Nephron (organoid): Measurements from ENCODE around the gene MACROD2.

Experiments used
- H3K27ac Mint-ChIP-seq, 3 experiments: 2 replicates each; pipeline ENCODE4 v1.8.0; 2020; ENCODE audit warnings: mixed read lengths in 3 of 3, mild to moderate bottlenecking in 2 of 3, moderate library complexity in 1 of 3
- H3K27me3 Mint-ChIP-seq: 2 replicates; pipeline ENCODE4 v1.8.0; 2021; ENCODE audit warnings: low read depth, mild to moderate bottlenecking, moderate library complexity, mixed read lengths
- H3K36me3 Mint-ChIP-seq: 2 replicates; pipeline ENCODE4 v1.8.0; 2020; ENCODE audit warnings: low read depth, mixed read lengths
- H3K4me1 Mint-ChIP-seq: 2 replicates; pipeline ENCODE4 v1.8.0; 2020; ENCODE audit warnings: mixed read lengths
- H3K4me3 Mint-ChIP-seq, 3 experiments: 2 replicates each; pipeline ENCODE4 v1.8.0; 2020; ENCODE audit warnings: mild to moderate bottlenecking in 3 of 3, mixed read lengths in 3 of 3, moderate library complexity in 2 of 3
- H3K9me3 Mint-ChIP-seq: 2 replicates; pipeline ENCODE4 v1.8.0; 2020; ENCODE audit warnings: mixed read lengths
- TF ChIP-seq, protein P1 (sequence below), 3 experiments: fragments of 200-600 bp; sonication (generic); IDR thresholded peaks; one replicate each; pipeline ENCODE4 v1.5.0; 2021; ENCODE audit warnings: antibody characterized with exemption in 3 of 3; ENCODE audit not compliant: unreplicated experiment in 3 of 3

MACROD2 gene

DNA sequence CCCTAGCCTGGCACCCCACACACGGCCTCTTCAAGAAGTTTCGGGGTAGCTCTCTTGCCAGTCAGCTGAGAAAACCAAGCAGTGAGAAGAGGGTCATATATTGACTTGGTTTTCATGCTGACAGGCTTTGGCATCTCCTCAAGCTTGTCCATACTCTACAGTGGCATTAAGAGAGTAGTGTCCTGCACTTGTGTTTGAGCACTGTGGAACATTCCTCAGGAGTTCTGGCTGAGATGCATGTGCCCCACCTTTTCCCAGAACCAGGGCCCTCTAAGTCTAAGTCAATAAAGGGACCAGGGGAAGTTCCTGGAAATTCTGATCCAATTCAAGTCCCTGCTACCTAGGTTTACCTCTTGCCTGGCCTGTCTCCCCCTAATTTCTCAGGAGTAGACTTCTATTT is 886.2 kb downstream of the MACROD2 start:
- no peaks in the 10 kb centered on the region for H3K36me3 Mint-ChIP-seq
- peaks cover 4% of the 10 kb centered on the region for H3K27me3 Mint-ChIP-seq
- no peak overlapping the region for H3K27ac Mint-ChIP-seq
- peaks cover 8% of the 10 kb centered on the region for H3K9me3 Mint-ChIP-seq
- no peak overlapping the region for H3K4me3 Mint-ChIP-seq
- H3K4me1 Mint-ChIP-seq: no peaks in the 10 kb centered on the region
- TF ChIP-seq, protein P1, sequence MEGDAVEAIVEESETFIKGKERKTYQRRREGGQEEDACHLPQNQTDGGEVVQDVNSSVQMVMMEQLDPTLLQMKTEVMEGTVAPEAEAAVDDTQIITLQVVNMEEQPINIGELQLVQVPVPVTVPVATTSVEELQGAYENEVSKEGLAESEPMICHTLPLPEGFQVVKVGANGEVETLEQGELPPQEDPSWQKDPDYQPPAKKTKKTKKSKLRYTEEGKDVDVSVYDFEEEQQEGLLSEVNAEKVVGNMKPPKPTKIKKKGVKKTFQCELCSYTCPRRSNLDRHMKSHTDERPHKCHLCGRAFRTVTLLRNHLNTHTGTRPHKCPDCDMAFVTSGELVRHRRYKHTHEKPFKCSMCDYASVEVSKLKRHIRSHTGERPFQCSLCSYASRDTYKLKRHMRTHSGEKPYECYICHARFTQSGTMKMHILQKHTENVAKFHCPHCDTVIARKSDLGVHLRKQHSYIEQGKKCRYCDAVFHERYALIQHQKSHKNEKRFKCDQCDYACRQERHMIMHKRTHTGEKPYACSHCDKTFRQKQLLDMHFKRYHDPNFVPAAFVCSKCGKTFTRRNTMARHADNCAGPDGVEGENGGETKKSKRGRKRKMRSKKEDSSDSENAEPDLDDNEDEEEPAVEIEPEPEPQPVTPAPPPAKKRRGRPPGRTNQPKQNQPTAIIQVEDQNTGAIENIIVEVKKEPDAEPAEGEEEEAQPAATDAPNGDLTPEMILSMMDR (IDR thresholded peaks at IDR 0.05; ENCODE audit: unreplicated experiment in 3 of 3): no peak

DNA sequence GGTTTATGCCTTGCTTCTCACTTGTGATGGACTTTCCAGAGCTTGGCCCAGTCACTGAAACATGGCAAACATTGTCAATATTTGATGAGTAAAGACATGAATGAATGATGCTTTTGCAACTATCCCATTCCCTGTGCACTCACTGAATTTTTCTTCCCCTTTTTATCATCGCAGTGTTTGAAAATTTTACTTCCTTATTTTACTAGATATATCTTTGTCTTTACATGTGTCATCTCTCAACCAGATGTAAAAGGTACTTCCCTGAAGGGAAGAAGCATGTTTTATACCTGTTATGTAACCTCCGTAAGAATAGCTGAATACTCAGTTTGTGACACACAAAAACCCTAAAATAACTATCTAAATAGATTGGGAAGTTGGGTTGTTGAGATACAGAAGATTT is 886.8 kb downstream of the MACROD2 start:
- Mint-ChIP-seq H3K4me3 (no peak overlapping the region), H3K27me3 (peaks cover 4% of the 10 kb centered on the region), H3K4me1 (no peaks in the 10 kb centered on the region), H3K9me3 (peaks cover 3% of the 10 kb centered on the region), H3K36me3 (no peaks in the 10 kb centered on the region), H3K27ac (no peak overlapping the region)
- TF ChIP-seq, protein P1 (IDR thresholded peaks at IDR 0.05; ENCODE audit: unreplicated experiment in 3 of 3): no peak

DNA sequence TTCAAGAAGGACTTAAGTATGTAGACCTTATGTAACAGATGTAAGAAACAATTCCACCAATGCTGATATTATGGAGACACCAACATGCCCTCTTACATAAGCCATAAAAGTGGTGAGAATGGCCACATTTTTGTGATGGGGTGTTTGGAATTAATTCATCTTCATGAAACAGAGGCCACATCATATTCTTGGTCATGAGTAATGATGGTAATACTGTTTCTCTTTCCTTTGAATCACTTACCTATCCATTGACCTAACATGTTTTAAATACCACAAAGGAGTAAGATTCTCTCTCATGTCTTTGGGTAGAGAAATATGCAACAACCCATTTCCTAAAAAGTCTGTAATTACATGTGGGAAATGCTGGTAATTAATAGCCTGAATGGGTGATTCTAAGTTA is 887.5 kb downstream of the MACROD2 start:
- Mint-ChIP-seq H3K4me3 (no peak overlapping the region), H3K4me1 (no peaks in the 10 kb centered on the region), H3K36me3 (no peaks in the 10 kb centered on the region), H3K27me3 (peaks cover 4% of the 10 kb centered on the region), H3K9me3 (peaks cover 3% of the 10 kb centered on the region), H3K27ac (no peak overlapping the region)
- TF ChIP-seq, protein P1 (IDR thresholded peaks at IDR 0.05; ENCODE audit: unreplicated experiment in 3 of 3): no peak

DNA sequence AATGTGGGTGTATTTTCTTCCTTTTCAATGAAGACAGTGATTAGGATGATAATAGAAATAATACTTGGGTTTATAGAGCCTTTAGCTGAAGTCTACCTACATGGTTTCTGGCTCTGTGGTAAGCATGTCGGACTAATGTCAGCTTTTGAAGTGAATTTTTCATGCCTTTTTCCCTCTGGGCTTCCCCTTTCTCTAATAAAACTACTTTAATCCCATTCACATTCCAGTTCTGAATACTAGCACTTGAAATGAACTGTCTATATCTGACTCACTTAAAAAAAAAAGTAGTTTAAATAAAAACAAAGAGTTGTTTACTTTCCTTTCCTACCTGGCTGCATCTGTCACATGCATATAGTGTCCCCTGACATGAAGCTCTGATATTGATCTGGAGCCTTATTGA is 888.0 kb downstream of the MACROD2 start:
- Mint-ChIP-seq H3K27me3 (peaks cover 4% of the 10 kb centered on the region), H3K4me1 (peaks cover 3% of the 10 kb centered on the region), H3K36me3 (no peaks in the 10 kb centered on the region), H3K27ac (no peak overlapping the region), H3K9me3 (peaks cover 3% of the 10 kb centered on the region), H3K4me3 (no peak overlapping the region)
- TF ChIP-seq, protein P1 (IDR thresholded peaks at IDR 0.05; ENCODE audit: unreplicated experiment in 3 of 3): no peak

DNA sequence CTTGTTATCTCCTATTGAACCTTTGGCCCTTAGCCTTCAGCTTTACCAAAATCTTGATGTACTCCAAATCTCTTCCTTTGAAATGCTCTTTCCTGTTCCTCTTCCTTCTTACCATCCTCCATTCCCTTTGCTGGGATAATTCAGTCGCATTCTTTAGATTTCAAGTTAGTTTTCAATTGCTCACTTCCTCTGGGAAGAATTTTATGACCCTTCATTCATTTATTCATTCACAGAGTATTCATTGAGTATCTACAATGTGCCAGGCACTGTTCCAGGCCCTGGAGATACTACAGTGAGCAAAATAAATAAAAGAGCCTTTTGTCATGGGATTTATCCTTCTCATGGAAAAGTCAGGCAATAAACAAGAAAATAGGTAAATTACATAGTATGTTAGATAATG is 890.3 kb downstream of the MACROD2 start:
- Mint-ChIP-seq H3K9me3 (no peaks in the 10 kb centered on the region), H3K36me3 (no peaks in the 10 kb centered on the region), H3K27me3 (peaks cover 4% of the 10 kb centered on the region), H3K4me1 (peaks cover 14% of the 10 kb centered on the region), H3K4me3 (no peak overlapping the region), H3K27ac (no peak overlapping the region)
- TF ChIP-seq, protein P1 (IDR thresholded peaks at IDR 0.05; ENCODE audit: unreplicated experiment in 3 of 3): no peak

DNA sequence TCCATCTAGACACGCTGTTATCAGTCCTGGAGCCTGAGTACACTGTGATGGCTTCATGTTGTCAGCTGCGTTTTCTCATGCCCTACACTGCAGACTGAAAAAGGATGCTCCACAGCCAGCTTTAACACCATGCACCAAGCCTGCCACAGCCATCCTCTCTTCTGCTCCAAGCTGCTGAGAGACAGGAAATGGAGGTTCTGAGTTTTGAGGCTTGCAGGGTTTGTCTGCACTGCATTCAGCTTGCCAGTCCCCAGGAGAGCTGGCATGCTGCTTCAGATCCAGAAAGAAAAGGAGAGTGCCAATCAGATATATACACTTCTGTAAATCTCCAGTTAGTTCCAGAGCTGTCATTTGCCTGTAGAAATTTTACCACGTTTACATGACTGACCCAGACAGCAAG is 892.8 kb downstream of the MACROD2 start:
- TF ChIP-seq, protein P1 (IDR thresholded peaks at IDR 0.05; ENCODE audit: unreplicated experiment in 3 of 3): no peak
- H3K9me3 Mint-ChIP-seq: no peaks in the 10 kb centered on the region

More for the DNA sequence above, 892.8 kb downstream of the MACROD2 start:
- Mint-ChIP-seq H3K4me3 (no peak overlapping the region), H3K36me3 (no peaks in the 10 kb centered on the region), H3K4me1 (peaks cover 14% of the 10 kb centered on the region), H3K27ac (no peak overlapping the region), H3K27me3 (peaks cover 4% of the 10 kb centered on the region)
